Stimulated activated CD4-positive, alpha-beta T cell treated with anti-CD3 and anti-CD28 coated beads, TNF-alpha, amount 100 ng/mL, for 48 hours (primary cell): ENCODE measurements around the gene MAU2.

Source experiments
- DNase-seq, 3 donors: peaks; one replicate each; pipeline ENCODE4 v3.0.0-alpha.2; 2020; ENCODE audit warnings: low read depth in 3 of 3

MAU2 gene, protein sequence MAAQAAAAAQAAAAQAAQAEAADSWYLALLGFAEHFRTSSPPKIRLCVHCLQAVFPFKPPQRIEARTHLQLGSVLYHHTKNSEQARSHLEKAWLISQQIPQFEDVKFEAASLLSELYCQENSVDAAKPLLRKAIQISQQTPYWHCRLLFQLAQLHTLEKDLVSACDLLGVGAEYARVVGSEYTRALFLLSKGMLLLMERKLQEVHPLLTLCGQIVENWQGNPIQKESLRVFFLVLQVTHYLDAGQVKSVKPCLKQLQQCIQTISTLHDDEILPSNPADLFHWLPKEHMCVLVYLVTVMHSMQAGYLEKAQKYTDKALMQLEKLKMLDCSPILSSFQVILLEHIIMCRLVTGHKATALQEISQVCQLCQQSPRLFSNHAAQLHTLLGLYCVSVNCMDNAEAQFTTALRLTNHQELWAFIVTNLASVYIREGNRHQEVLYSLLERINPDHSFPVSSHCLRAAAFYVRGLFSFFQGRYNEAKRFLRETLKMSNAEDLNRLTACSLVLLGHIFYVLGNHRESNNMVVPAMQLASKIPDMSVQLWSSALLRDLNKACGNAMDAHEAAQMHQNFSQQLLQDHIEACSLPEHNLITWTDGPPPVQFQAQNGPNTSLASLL

DNA sequence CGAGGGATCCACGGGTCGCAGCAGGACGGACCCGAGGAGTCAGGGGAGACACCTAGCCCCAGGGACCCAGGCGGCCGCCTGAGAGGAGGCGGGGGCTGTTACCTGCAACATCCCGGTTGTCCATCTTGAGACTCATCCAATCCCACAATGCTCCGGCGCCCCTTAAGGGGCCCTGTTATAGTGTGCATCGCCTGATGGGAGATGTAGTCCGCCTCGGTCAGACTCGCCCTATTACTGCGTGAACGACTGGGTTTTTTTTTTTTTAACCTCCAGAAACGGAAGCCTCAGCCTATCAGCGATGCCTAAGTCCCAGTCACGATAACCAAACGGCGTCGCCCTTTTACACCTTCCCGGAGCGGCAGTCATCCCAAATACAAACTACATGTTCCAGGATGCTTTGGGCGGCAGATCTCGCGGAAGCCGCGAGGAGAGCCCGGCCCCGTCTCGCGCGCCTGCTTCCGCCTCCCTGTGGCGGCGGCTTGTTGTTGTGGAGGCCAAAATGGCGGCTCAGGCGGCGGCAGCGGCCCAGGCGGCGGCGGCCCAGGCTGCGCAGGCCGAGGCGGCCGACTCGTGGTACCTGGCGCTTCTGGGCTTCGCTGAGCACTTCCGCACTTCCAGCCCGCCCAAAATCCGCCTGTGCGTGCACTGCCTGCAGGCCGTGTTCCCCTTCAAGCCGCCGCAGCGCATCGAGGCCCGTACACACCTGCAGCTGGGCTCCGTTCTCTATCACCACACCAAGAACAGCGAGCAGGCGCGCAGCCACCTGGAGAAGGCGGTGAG lies at the start of gene MAU2, which contains the start of gene SUGP1:
Gene MAU2, plus strand, starts transcription at position 469 of the 780 bp plus-strand sequence. Its CDS starts 31 bp downstream, at position 500.
Gene SUGP1, minus strand, starts transcription at position 149 of the 780 bp plus-strand sequence. Its CDS starts 13 bp downstream, at position 136.
- DNase-seq: peak; percentile 83 to 89 (median 86)

DNA sequence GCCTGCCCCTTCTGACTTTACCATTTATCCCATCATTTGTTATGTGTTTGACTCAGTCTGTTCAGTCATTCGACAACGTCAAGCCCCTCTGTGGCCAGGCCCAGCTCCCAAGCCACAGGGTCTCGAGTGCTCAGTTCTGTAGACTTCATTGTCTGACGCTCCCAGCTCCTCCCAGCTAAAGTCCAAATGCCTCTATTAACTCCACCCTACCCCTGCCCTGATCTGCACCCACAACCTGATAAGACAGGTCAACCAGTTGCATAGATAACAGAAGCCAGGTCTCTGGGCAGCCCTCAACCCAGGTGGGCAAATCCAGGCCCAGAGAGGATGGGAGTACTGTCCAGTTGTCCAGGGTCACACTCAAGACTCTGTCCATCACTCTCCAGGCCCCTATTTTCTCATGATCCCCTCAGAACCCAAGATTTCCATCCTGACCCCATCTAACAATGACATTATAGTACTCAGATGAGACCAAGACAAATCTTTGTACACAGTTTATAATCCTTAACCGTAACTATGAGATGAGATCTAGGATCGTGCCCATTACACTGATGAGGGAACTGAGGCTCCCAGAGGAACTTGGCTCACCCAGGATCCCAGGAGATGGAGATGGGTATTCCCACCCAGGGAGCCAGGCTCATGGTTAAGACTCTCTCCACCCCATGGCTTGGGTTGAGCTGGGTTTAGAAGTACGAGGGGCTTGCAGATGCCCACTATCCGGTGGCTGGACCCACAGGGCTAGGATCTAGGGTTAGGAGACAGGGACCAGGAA lies 48.6 kb upstream of the MAU2 start:
- DNase-seq: no peak

DNA sequence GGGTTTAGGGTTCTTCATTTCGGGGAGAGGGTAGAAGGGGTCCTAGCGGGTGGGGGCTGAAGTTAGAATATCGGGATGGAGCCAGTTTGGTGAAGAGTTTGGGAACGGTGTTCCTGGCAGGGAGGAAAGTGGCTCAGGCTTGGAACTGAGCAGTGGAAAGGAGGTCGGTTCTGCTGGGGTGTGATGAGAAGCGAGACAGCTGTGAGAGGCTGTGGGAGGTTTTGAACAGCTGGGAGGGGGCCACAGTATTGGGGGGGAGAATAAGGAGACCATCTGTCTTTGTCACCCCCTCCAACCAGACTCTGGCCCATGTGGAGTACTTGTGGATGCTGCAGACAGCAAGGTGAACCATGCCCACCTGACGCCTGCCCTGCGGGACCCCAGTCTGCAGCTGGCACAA lies 46.5 kb upstream of the MAU2 start:
- DNase-seq: no peak

DNA sequence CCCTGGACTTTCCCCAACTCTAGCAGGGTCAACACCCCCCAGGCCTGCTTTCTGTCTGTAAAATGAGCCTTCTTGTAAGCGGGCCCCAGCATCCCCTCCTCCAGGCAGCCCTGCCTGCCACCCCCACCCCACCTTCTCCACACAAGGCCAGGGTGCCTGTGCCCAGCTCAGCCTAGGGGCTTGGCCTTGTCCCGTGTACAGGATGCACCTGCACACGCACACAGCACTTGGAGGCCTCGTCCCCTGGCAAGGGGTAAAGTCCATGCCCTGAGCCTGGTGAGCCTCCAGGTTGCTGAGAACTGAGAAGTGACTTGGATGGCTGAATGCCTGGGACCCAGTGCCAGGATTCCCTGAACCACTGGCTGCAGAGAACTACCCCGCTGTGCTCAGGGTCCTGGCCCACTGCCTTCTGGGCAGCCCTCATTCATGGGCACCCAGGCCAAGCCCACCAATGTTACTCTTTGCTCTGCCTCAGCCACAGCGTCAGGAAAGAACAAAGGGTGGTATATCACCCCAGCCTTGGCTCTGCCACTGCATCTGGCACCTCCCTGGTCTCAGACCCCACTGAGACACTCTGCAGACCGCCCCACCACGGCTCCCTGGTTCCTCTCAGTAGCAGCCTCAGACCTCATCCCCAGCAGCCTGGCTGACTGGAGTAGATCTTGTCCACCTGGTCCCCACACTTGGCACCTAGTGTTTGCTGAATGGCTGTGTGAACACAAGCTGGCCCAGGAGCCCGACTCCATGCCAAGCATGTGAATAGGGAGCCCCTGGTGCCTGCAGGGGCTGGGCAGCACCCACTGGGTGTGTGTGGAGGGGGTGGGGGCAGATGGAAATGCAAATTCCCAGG lies 45.7 kb upstream of the MAU2 start:
- DNase-seq: no peak

DNA sequence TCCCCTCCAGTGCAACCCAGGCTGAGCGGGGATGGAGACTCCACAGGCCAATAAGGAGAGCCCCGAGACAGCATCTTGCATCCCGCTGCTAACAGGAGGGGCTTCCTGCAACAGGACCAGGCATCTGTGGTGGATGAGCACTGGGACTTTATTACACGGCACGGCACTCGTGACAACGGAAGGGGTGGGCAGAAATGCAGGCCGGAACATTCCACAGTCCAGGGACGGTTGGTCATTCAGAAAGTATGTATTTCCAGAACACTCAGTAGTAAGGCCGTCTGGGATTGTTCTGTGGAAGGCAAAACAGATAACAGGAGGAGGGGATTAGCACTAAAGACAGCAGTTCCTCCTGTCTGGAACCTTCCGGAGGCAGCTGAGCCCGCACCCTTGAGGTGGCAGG lies 44.2 kb upstream of the MAU2 start:
- no peak for DNase-seq

DNA sequence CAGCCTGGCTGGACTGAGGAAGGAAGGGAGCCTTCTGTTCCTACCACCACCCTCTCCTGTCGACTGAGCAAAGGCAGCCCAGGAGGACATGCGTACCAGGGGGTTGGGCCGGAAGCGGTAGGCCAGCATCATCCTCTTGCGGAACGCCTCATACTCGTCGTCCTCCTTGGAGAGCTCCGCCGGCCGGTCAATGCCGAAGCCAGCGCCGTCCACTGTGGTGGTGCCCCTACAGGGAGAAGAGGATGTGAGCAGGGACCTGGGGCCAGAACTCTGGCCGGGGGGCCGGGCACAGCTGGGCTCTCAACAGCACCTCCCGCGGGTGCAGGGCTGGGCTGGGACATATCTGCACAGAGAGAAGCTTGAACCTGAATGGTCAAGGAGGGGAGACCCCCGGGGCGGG lies 43.8 kb upstream of the MAU2 start:
- DNase-seq: no peak

DNA sequence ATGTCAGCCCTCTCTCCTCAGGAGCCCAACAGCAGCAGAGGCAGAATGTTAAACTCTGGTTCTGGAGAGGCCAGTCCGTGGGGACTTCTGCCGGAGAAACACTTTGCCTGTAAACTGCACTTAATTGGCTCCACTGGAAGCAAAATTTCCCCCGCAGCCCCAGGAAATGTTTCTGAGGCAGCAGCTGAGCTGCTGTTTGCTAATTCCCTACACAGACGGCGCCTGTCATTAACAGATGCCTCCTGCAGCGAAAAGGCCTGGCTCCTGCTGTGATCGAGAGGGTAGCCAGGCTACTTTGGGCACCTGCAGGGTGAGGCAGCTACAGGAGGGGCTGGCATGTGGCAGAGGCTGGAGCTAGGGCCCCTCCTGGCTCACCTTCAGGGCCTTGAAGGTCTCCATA lies 42.3 kb upstream of the MAU2 start:
- DNase-seq: no peak

DNA sequence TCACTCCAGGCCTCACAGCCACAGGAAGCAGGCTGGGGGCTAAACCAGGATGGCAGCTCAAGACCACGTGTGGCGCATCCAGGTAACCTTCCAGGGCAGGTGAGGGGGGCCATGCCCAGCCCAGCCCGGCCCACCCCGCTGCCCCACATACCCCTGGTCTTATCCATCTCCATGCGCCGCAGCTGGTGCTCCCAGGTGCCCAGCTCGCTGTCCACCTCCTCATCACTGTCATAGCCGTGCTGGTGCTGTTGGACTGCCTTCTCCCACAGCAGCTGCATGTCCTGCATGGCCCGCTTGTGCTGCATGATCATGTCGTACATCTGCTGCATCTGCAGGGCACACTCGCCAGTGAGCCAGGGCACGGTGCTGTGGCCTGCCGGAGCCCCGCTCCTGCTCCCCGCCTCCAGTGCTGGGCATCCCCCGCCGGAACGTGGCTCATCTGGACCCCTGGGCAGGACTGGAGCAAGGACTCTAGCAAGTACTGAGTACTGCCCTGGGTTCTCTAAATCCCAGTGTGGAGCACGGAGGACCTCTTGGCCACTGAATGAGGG lies 41.5 kb upstream of the MAU2 start:
- DNase-seq: no peak

DNA sequence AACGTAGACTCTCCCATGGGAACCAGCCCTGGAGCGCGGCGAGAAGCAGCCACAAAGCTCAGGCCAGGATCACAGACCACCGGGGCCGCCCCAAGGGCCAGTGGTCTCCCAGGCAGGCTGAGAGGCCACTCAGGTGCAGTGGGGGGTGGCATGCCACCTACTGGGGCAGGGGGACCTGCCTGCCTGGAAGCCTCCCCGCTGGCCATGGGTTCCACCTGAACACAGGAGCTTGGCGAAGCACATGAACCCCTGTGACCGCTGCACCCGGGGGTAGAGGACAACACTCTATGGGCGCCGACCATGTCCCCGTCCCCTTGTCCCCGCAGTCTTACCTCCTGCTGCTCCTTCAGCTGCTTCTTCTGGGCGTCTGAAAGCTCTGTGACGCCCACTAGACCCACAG lies 40.8 kb upstream of the MAU2 start:
- DNase-seq: no peak

DNA sequence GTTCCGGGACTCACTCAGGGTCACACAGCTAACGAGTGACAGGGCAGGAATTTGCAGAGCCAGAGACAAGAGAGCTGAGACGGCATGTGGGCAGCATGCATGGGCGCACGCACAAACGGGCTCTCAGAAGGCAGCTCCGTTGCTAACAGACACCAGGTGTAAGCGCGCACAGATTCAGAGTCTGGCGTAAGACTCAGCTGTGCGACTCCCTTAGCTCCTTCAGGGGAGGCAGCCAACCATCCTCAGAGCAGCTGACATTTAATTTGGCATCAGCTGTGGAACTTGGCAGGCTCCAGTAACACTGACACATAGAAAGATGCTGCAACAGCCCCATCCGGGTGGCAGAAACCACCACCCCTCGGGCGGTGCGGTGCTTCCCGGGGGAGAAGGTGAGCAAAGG lies 40.1 kb upstream of the MAU2 start:
- no peak for DNase-seq

DNA sequence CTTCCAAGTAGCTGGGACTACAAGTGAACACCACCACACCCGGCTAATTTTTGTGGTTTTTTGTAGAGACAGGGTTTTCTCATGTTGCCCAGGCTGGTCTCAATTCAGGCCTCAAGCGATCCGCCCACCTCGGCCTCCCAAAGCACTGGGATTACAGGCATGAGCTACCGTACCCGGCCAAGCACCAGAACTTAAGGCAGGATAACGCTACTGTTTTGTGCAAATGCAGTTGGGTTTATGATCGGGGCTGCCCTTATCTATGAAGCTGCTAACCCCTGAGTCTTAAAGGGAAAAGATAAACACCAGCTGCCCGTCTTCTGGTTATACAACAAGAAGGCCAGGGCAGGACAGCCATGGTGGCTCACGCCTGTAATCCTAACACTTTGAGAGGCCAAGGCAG lies 34.9 kb upstream of the MAU2 start:
- DNase-seq: no peak

DNA sequence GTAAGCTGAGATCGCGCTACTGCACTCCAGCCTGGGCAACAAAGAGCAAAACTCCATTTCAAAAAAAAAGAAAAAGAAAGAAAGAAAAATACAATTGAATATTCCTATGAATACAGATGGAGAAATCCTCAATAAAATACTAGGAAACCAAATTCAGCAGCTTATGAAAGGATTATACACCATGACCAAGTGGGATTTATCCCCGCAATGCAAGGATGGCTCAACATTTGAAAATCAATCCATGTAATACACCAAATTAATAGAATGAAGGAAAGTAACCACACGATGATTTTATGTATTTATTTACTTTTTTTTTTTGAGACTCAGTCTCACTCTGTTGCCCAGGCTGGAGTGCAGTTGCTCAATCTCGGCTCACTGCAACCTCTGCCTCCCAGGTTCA lies 28.0 kb upstream of the MAU2 start:
- DNase-seq: no peak

DNA sequence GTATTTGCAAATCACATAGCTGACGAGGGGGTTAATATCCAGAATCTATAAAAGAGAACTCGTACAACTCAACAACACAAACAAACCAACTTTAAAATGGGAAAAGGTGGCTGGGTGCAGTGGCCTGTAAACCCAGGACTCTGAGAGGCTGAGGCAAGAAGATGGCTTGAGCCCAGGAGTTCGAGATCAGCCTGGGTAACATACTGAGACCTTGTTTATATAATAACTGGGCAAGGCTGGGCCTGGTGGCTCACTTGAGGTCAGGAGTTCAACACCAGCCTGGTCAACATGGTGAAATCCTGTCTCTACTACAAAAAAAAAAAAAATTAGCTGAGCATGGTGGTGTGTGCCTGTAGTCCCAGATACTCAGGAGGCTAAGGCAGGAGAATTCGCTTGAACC lies 25.7 kb upstream of the MAU2 start:
- no peak for DNase-seq

DNA sequence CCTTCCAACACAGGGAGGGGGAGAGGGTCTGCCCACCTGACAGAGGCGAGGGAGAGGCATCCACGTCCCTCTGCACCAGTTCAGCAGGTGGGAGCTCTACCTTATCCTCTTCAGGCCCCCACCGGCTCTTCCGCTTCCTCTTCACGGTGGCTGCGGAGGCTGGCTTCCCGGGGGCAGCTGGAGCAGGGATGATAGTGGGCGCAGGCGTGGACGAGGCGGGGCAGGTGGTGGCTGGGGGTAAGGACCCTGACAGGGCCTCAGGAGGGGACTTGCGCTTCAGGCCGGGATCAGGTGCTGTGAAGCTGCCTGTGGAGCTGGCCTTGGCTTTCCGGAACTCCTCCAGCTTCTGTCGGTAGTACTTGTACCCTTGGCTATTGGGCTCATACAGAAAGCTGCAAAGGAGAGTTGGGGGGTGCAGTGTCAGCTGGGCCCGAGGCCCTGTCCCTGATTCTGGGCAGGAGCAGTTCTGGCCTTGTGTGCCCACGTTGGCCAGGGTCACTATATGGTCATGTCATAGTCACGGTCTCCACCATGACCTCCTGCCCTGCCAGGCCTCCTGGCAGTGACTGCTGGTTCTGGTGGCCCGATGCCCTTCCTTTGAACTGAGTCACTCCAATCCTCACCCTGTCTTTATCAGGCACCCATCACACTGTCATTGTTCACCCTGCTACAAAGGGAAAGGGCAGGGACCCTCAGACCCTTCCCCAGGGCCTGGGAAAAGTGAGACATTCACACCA lies 23.5 kb upstream of the MAU2 start:
- no peak for DNase-seq

DNA sequence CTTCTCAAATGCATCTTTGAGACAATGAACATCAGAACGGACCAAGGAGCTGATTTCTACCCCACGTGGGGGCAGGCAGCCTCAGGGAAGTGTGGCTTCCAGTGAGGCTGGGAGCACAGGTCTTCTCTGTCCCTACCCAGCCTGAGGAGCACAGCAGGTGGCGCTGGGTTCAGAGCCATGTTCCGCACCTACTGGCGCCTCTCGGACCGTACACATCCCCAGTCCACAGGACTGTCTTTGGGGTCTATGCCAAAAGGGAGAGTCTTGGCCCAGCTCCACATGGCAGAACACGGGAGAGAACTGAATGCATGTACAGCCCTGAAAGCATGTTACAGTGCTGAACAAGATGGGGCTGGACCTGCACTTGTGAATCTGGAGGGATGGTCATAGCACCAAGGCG lies 22.9 kb upstream of the MAU2 start:
- no peak for DNase-seq

DNA sequence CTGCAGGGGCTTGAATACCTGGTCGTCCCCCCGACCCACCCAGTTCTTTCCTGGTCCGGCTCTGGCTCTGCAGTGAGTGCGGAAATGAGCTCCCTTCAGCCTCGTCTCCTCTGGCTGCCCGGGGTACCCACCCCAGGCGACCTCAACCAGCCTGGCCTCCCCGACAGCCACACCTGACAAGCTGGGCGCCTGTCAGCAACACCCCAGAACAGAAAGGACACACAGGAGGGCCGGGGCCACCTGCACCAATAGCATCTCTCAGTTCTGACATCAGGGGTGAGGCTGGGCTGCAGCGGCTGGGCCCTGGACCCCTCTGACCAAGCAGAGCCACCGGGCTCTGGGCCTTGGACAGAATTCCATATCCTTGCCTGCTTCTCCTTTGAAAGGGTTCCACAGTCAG lies 20.0 kb upstream of the MAU2 start:
- DNase-seq: no peak

DNA sequence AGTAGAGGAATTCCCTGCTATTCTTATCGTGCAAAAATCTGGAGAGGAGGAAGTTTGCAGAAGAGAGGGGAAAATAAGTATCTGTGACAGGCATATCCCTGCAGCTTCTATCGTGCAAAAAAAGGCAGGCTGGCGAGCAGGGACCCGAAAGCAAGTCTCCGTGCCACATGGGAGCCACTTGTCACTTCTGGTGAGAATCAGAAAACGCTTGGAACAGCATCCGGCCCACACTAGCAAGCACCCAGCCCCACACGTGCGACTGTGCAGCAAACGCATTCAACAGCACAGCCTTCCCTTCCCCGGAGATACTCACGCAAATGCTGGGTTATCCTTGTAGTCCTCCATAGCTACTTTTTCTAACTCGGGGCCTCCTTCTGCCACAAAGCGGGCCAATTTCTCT lies 17.2 kb upstream of the MAU2 start:
- DNase-seq: no peak

DNA sequence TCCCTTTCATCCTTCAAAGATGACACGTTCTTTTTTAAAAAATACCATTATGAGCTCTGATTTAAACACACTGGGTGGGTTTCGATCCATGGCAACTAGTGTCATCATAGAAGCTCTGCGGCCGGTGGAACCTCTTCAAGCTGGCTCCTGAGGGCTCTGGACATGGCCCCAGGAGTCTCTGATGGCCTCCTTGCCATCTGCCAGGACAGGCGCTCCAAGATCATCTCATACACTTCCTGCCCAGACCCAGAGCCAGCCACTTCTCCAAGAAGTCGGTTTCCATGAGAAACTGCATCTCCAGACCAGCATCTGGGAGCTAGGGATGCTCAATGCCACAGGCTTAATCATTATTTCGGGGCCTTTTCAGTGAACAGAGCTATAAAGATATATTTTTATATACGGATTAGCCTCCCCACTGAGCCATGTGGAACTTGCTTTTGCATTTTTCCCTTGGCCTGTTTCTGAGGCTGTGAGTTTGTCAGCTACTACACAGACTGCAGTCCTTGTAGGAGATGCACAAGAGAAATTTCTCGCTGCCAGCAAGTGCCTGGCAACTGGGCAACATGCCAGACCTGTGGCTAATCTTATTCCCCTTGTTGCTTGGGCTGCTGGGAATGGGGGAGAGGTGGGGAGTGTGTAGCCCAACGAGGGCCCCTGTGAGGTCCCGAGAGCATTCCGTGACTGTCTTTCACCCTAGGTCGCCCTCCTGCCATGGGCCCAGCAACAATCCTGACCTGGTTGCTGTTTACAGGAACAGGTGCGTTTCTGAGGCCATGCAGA lies 16.3 kb upstream of the MAU2 start:
- no peak for DNase-seq

DNA sequence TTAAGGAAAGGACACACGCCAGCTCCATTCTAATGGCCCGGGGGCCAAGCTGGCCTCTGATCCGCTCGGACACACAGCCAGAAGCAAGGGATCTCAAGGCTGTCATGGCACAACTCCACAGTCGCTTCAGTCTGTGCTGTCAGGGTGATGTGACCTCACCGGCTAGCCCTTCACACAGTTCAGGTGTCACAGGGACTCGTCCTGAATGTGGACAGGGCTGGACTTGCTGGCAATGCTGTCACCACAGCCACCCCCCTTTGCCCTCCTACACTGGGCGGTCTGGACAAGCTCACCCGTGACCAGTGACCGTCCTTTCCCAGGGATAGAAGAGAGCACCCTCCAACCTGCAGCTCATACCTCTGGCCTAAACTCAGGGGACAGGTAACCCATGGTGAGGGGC lies 15.6 kb upstream of the MAU2 start:
- no peak for DNase-seq
